ENCODE data around the gene CLDN4.
"Not testable (repeated sequence)": the region's sequence is repeated elsewhere in the genome, so short reads cannot be mapped to it uniquely, and the experiment has no call there.

Gene CLDN4

GRCh38 chr7:73823873-73824592 lies 6.8 kb upstream of the CLDN4 start:
- DNase-seq (ENCODE audit: low spot score), result no peak

DNA sequence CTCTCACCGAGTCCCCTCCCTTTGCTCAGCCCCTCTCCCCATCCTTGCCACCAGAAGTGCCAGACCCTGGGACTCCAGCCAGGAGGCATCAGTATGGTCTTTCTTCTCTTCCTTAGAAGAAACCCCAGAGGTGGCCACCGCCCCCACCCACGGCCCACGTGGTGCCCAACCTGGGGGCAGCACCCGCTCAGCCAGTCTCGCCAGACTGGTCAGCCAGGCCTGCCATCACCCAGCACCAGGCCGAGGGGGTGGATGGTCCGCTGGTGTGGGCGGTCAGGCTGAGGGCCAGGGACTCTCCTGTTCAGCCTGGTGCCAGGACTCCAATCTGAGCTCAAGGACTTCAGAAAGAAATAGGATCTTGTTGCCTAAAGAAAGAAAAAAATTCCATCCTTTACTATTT lies 5.8 kb upstream of the CLDN4 start:
- DNase-seq (ENCODE audit: low spot score), result no peak

DNA sequence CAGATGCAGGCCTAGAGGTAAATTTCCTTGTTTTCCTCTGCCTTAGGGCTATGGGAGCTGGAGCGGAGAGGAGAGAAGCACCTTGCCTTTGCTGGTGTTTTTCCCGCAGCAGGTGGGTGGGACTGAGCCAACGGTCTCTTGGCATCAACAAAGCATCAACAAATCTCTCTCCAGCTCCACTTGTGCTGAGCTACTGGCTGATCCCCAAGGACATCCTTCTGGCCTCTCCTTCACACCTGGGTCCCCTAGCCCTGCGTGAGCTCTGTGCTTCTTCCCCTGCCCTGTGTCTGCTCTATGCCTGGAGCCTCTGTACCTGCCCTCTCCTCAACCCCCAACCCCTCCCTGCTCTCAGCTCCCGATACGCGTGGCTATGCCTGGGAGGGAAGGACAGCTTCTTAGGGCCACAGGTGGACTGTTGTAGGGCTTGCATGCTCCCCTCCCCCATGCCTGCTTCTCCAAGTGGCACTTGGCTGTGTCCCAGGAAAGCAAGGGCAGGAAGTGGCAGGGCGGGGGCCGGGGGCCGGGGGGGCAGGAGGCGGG lies 3.2 kb upstream of the CLDN4 start:
- no peak for DNase-seq (ENCODE audit: low spot score)

DNA sequence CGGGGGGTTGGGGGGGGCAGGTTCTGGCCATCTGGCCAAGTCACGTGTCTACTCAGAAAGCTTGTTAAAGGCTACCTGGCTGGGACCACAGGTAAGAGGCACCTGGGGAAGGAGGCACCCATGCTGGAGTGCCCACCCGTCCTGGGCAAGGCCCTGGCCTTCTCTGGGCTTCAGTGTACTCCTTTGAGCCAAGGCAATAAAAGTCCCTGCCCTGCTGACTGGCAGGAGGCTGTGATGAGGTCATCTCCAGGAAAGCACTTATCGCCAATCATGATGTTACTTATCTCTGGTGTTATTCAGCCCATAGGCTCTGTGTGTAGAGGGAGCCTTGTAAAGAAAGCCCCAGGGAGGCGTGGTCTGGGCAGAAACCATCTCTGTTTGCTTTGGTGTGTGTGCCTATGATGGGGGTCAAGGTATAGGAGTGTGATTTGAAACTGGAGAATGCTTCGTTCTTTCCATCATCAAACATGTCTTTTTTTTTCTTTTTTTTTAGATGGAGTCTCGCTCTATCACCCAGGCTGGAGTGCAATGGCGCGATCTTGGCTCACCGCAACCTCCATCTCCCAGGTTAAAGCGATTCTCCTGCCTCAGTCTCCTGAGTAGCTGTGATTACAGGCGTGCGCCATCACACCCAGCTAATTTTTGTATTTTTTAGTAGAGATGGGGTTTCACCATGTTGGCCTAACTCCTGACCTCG lies 2.5 kb upstream of the CLDN4 start:
- DNase-seq (ENCODE audit: low spot score), result peak; percentile 47

GRCh38 chr7:73828972-73829371 lies 1.8 kb upstream of the CLDN4 start:
- DNase-seq (ENCODE audit: low spot score), result no peak

DNA sequence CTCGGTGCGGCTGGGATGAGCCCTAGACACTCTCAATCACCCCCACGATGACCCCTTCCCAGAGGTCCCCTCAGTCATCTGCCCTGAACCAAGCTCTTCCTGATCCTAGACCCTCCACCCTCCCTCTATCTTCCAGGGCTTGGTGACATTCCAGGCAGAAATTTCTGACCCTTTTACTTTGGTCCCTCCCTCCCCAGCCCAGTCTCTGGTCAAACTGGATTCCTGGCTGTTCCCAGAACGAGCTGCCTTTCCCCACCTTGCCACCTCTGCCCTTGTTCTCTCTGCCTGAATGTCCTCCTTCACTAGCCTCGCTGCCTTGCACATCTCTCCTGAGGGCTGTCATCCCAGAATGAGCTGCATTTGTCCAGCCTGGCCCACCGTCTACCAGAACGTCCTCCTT lies 1.3 kb upstream of the CLDN4 start:
- DNase-seq (ENCODE audit: low spot score), result no peak

DNA sequence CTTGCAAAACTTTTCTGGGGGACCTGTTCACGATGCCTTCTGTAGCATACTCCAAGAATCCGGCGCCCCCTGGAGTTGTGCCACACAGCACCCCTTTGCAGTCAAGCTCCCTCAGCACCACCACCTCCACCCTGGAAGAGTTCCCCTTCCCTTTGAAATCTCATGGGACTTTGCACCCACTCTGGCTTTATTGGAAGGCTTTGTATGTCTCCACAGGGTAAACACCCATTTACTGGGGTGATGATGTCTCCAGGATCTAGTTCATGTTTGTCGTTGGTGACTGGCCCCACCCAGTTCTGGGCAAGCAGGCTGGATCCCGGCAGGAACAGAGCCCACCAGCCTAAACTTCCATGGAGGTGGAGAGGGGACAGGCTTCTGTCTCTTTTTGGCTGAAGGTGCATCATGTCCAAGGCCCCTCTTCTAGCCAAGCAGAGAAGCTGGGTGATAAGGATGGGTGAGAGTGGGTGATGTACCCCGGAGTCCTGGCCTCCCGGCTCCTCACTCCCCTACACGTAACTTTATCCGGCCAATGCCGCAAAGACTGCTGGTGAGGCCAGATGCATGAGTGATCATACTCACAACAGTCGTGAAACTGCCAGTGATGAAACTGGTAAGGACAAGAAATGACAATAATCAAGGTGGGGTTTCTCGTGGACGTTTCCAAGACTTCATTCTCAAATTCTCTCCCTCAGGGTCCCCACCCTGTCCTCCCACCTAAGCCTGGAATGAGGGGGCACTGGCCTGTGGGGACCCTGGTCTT lies 695 bp upstream of the CLDN4 start:
- no peak for DNase-seq (ENCODE audit: low spot score)

- DNase-seq (ENCODE audit: low spot score), result no peak
These were observed 713 bp downstream of the CLDN4 start for GRCh38 chr7:73831584-73831833.

GRCh38 chr7:73831834-73832651 lies 1.2 kb downstream of the CLDN4 start:
- peak; percentile 2 for DNase-seq (ENCODE audit: low spot score)

DNA sequence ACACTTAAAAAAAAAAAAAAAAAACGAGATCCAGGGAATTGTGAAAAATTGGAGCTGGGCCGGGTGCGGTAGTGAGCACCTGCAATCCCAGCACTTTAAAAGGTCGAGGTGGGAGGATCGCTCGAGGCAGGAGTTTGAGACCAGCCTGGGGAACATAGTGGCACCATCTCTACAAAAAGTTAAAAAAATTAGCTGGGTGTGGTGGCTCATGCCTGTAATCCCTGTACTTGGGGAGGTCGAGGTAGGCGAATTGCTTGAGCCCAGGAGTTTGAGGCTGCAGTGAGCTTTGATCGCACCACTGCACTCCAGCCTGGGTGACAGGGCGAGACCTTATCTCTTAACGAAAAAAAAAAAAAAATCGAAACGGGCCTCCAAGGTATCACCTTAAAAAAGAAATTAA lies 2.0 kb downstream of the CLDN4 start:
- DNase-seq (ENCODE audit: low spot score), result no peak

- peak; percentile 9 for DNase-seq (ENCODE audit: low spot score)
These were observed 2.6 kb downstream of the CLDN4 start for GRCh38 chr7:73833251-73833919.

GRCh38 chr7:73834626-73835191 lies 3.9 kb downstream of the CLDN4 start:
- no peak for DNase-seq (ENCODE audit: low spot score)

DNA sequence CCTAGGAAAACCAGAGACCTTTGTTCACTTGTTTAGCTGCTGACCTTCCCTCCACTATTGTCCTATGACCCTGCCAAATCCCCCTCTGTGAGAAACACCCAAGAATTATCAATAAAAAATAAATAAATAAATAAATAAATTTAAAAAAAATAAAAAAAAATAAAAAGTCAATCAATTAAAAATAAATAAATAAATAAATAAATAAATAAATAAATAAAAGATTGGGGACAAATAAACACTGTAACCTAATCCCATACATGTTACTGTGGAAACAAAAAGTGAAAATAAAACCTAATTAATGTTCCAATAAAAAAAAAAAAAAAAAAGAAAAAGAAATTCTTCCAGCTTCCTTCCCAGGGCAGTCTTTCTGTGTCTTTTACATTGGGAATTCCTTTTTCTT lies 6.4 kb downstream of the CLDN4 start:
- not testable (repeated sequence) for DNase-seq (ENCODE audit: low spot score)

- no peak for DNase-seq (ENCODE audit: low spot score)
These were observed 7.8 kb downstream of the CLDN4 start for GRCh38 chr7:73838642-73839041.

DNA sequence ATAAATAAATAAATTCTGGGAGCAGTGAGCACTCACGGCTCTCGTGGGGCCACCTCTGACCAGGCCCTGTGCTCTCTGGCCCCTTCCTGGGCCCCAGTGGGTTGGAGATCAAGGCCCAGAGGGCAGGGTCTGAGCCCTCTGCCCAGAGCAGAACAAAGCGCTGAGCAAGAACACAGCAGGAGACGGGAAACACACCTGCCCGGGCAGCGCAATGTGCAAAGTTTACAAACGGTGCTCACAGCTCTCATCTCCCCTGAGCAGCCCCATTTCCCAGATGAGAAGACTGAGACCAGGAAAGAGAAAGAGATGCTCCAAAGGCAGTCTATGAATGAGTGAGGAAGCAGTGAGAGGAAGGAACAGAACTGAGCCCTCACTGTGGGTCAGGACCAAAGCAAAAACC lies 8.5 kb downstream of the CLDN4 start:
- no peak for DNase-seq (ENCODE audit: low spot score)

- DNase-seq (ENCODE audit: low spot score), result peak; percentile 12
These were observed 9.2 kb downstream of the CLDN4 start for GRCh38 chr7:73839743-73840714.

DNA sequence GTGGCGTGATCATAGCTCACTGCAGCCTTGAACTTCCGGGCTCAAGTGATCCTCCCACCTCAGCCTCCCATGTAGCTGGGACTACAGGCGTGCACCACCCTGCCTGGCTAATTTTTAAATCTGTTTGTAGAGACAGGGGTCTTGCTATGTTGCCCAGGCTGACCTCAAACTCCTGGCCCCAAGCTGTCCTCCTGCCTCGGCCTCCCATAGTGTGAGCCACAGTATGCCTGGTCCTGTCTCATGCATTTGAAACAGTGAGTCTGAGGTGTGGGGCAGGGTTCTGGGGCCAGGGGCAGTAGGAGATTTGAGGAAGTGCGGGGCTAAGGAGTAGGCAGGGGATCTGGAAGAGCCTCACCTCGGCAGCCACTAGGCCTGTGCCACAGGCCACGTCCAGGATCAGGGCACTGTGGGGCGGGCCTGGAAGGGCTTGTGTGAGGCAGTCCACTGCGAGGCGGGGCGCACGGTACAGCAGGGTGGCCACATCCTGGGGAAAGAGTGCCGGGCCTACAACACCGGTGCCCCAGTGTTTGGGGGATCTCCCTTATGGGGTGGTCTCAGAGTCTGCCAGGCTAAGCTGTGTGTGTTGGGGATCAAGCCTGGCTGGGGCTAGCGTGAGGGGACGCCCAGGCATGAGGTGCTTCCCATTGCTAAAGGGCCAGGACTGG lies 10.1 kb downstream of the CLDN4 start:
- no peak for DNase-seq (ENCODE audit: low spot score)

GRCh38 chr7:73841689-73842066 lies 10.9 kb downstream of the CLDN4 start:
- no peak for DNase-seq (ENCODE audit: low spot score)
